NCI-H748 (cell line): ENCODE results near the gene ERCC8.
"Not testable (repeated sequence)": the region's sequence is repeated elsewhere in the genome, so short reads cannot be mapped to it uniquely, and the experiment has no call there.

Source experiments
- DNase-seq: peaks from one replicate; lab custom pipeline; 2025; ENCODE audit not compliant: unreplicated experiment; lab: John Stamatoyannopoulos, UW

ERCC8 gene

GRCh38 chr5:60944904-60945812 is at the start of gene ERCC8, which contains the start of gene NDUFAF2:
TSS of gene ERCC8 (minus strand) at chr5:60945070. CDS start at chr5:60945008, 62 bp downstream.
TSS of gene NDUFAF2 (plus strand) at chr5:60945205. CDS start at chr5:60945256, 51 bp downstream.
- peak; percentile 93 for DNase-seq

GRCh38 chr5:60993875-60994571 is 49.2 kb upstream of the ERCC8 start:
- DNase-seq = peak; percentile 16

- no peak for DNase-seq
Observed at GRCh38 chr5:60993425-60993824, 48.6 kb upstream of the ERCC8 start.

GRCh38 chr5:60992871-60993270 is 48.0 kb upstream of the ERCC8 start:
- no peak for DNase-seq

- DNase-seq = no peak
Observed at GRCh38 chr5:60989790-60990189, 44.9 kb upstream of the ERCC8 start.

- DNase-seq = not testable (repeated sequence)
Observed at GRCh38 chr5:60982127-60982526, 37.3 kb upstream of the ERCC8 start.

GRCh38 chr5:60980511-60980910 is 35.6 kb upstream of the ERCC8 start:
- no peak for DNase-seq

GRCh38 chr5:60978968-60979367 is 34.1 kb upstream of the ERCC8 start:
- no peak for DNase-seq

- DNase-seq = no peak
Observed at GRCh38 chr5:60977956-60978737, 33.3 kb upstream of the ERCC8 start.

GRCh38 chr5:60972231-60972630 is 27.4 kb upstream of the ERCC8 start:
- DNase-seq = no peak

GRCh38 chr5:60961685-60962084 is 16.8 kb upstream of the ERCC8 start:
- DNase-seq = no peak

- DNase-seq = no peak
Observed at GRCh38 chr5:60960591-60960990, 15.7 kb upstream of the ERCC8 start.

GRCh38 chr5:60959156-60959555 is 14.3 kb upstream of the ERCC8 start:
- DNase-seq = peak; percentile 16

- no peak for DNase-seq
Observed at GRCh38 chr5:60958712-60959111, 13.8 kb upstream of the ERCC8 start.

GRCh38 chr5:60958088-60958487 is 13.2 kb upstream of the ERCC8 start:
- DNase-seq = no peak

GRCh38 chr5:60955239-60955638 is 10.4 kb upstream of the ERCC8 start:
- no peak for DNase-seq

- no peak for DNase-seq
Observed at GRCh38 chr5:60948738-60949137, 3.9 kb upstream of the ERCC8 start.

- peak; percentile 58 for DNase-seq
Observed at GRCh38 chr5:60945813-60946187, 930 bp upstream of the ERCC8 start.

- no peak for DNase-seq
Observed at GRCh38 chr5:60943624-60944023, 1.2 kb downstream of the ERCC8 start.

- DNase-seq = peak; percentile 1
Observed at GRCh38 chr5:60929024-60929423, 15.8 kb downstream of the ERCC8 start.

GRCh38 chr5:60927450-60927849 is 17.4 kb downstream of the ERCC8 start:
- DNase-seq = no peak
